Endothelial cell of umbilical vein (primary cell): Measurements from ENCODE around the gene KCNA3. TPM values are rescaled to one million over a fixed set of nuclear protein-coding genes. Genes with fewer than 3 reads are reported as not detected.

Experiments used
- BruUV-seq: library from RNA; stranded (reverse); fragments of 400-500 nt; replicated peaks from 2 replicates; lab custom pipeline; 2021; lab: Mats Ljungman, UMichigan
- CTCF ChIA-PET: fragments of 300-600, 350-600 bp; sonication (Branson Sonifier 250); formaldehyde crosslinking; loops from one replicate; lab custom pipeline; 2021; ENCODE audit warnings: antibody characterized with exemption, inconsistent platforms; lab: Charles Lee
- POLR2A ChIA-PET: fragments of 300-600, 350-600 bp; sonication (Branson Sonifier 250); formaldehyde crosslinking; loops from one replicate; lab custom pipeline; 2021; ENCODE audit warnings: antibody characterized with exemption, inconsistent platforms; lab: Charles Lee
- DNase-seq: peaks from one replicate; pipeline ENCODE4 v3.0.0-alpha.2; 2011; ENCODE audit warnings: low read depth, low spot score
- FAIRE-seq: peaks from 2 replicates; lab custom pipeline; 2011; peaks lifted over from hg19 to GRCh38; lab: Jason Lieb, UNC
- H2AFZ ChIP-seq: 2 replicates; pipeline ENCODE4 v1.6.0; 2012; ENCODE audit warnings: low read depth, low read length, control low read depth, inconsistent platforms
- H3K27ac ChIP-seq: 2 replicates; pipeline ENCODE4 v1.5.1; 2011; ENCODE audit warnings: low read depth, mild to moderate bottlenecking, control low read depth, low read length, moderate library complexity; ENCODE audit not compliant: insufficient read depth
- H3K27me3 ChIP-seq, 2 experiments: 2 replicates each; pipeline versions ENCODE4 v1.6.0 to v1.6.1; 2011; ENCODE audit warnings: low read length in 2 of 2, mixed read lengths in 1 of 2; ENCODE audit not compliant: control insufficient read depth in 2 of 2, insufficient read depth in 2 of 2
- H3K36me3 ChIP-seq, 2 experiments: 2 replicates in 1 of 2; 3 replicates in 1 of 2; pipeline ENCODE4 v1.5.1; 2011; ENCODE audit warnings: low read length in 2 of 2, mild to moderate bottlenecking in 1 of 2, moderate library complexity in 1 of 2; ENCODE audit not compliant: control insufficient read depth in 2 of 2, insufficient read depth in 2 of 2; ENCODE audit errors: extremely low read depth in 1 of 2
- H3K4me1 ChIP-seq: 3 replicates; pipeline ENCODE4 v1.5.1; 2011; ENCODE audit warnings: mild to moderate bottlenecking, low read length; ENCODE audit not compliant: control insufficient read depth, insufficient read depth; ENCODE audit errors: extremely low read depth
- H3K4me2 ChIP-seq: 2 replicates; pipeline ENCODE4 v1.6.1; 2011; ENCODE audit warnings: low read length, control low read depth, mixed read lengths; ENCODE audit not compliant: insufficient read depth
- H3K4me3 ChIP-seq, 3 experiments: fragments of 200-600 bp in 1 of 3; sonication (generic), shearing (Covaris generic) in 1 of 3; replicated peaks in 1 of 3; 2 replicates each; pipeline ENCODE4 v1.5.1; 2011 to 2016; ENCODE audit warnings: control low read depth in 3 of 3, low read length in 3 of 3, mild to moderate bottlenecking in 2 of 3, inconsistent platforms in 1 of 3, low read depth in 1 of 3, moderate library complexity in 1 of 3; ENCODE audit not compliant: insufficient read depth in 1 of 3
- H3K79me2 ChIP-seq: 2 replicates; pipeline ENCODE4 v1.6.0; 2012; ENCODE audit warnings: low read length, inconsistent platforms; ENCODE audit not compliant: control insufficient read depth, insufficient read depth
- H3K9ac ChIP-seq: replicated peaks from 2 replicates; pipeline ENCODE3; 2011; ENCODE audit warnings: low read length, control low read depth; ENCODE audit not compliant: insufficient read depth; ENCODE audit errors: extremely low read depth
- H3K9me1 ChIP-seq: replicated peaks from 3 replicates; pipeline ENCODE4 v1.6.0; 2011; ENCODE audit warnings: mild to moderate bottlenecking, low read length; ENCODE audit not compliant: control insufficient read depth, insufficient read depth; ENCODE audit errors: extremely low read depth
- H3K9me3 ChIP-seq: replicated peaks from 2 replicates; pipeline ENCODE4 v1.5.1; 2012; ENCODE audit warnings: low read length, inconsistent platforms; ENCODE audit not compliant: control insufficient read depth, insufficient read depth
- H4K20me1 ChIP-seq: replicated peaks from 2 replicates; pipeline ENCODE3; 2011; ENCODE audit warnings: mild to moderate bottlenecking, low read length; ENCODE audit not compliant: control insufficient read depth, insufficient read depth; ENCODE audit errors: extremely low read depth
- EZH2 ChIP-seq: IDR thresholded peaks from 2 replicates; pipeline ENCODE4 v1.6.1; 2012; ENCODE audit warnings: borderline replicate concordance, low read depth, mild to moderate bottlenecking, moderate library complexity, low read length, inconsistent platforms; ENCODE audit not compliant: severe bottlenecking
- FOS ChIP-seq: IDR thresholded peaks from 2 replicates; pipeline ENCODE4 v1.6.1; 2011; ENCODE audit warnings: mild to moderate bottlenecking, low read length, moderate library complexity, borderline replicate concordance; ENCODE audit not compliant: insufficient read depth
- GATA2 ChIP-seq: IDR thresholded peaks from 2 replicates; pipeline ENCODE4 v1.7.0; 2011; ENCODE audit warnings: low read depth, mild to moderate bottlenecking, moderate library complexity, mixed read lengths, low read length; ENCODE audit not compliant: insufficient read length, insufficient read depth
- JUN ChIP-seq: IDR thresholded peaks from 2 replicates; pipeline ENCODE4 v1.6.1; 2011; ENCODE audit warnings: borderline replicate concordance, low read depth; ENCODE audit not compliant: insufficient read length, insufficient read depth
- MYC ChIP-seq: IDR thresholded peaks from one replicate; pipeline ENCODE4 v1.6.1; 2011; ENCODE audit warnings: mild to moderate bottlenecking, low read depth, low read length
- POLR2A ChIP-seq: IDR thresholded peaks from 2 replicates; pipeline ENCODE4 v1.6.1; 2012; ENCODE audit warnings: low read depth, mild to moderate bottlenecking, control low read depth, low read length
- POLR2AphosphoS5 ChIP-seq: IDR thresholded peaks from 2 replicates; pipeline ENCODE4 v1.6.1; 2012; ENCODE audit warnings: low read depth, mild to moderate bottlenecking, control low read depth, low read length, moderate library complexity; ENCODE audit not compliant: insufficient read depth
- dilution Hi-C: fragments of 300-500 bp; cut with MboI; formaldehyde crosslinking; loops from one replicate; pipeline ENCODE4 v1.15.0; 2019; ENCODE audit warnings: low sequenced_read_pairs; ENCODE audit not compliant: extremely low pct_ligation_motif_present
- intact Hi-C: fragments of 100-400 bp; cut with micrococcal nuclease; formaldehyde crosslinking; loops from one replicate; pipeline ENCODE4 v1.10.0; 2022
- polyA plus RNA-seq, 4 experiments: library from polyadenylated mRNA; depleted of rRNA in 3 of 4; stranded (reverse) in 3 of 4; unstranded in 1 of 4; fragments of >200 nt; gene quantifications; 2 replicates each; pipeline versions ENCODE4 v1.2.1 to v1.2.3, GENCODE V29; 2011 to 2012; ENCODE audit warnings: missing spikeins in 1 of 4
- total RNA-seq: library from RNA; stranded (reverse); gene quantifications from 2 replicates; pipeline ENCODE4 v1.2.3, GENCODE V29; 2021
- TF ChIP-seq, protein P1 (sequence below): IDR thresholded peaks from 2 replicates; pipeline ENCODE4 v1.6.1; 2011; ENCODE audit not compliant: insufficient read depth, insufficient read length
- TF ChIP-seq, protein P2 (sequence below), 2 donors: IDR thresholded peaks; 1 replicate in 1 of 2; 2 replicates in 1 of 2; pipeline ENCODE4 v1.5.1; 2011; ENCODE audit warnings: low read length in 2 of 2, mild to moderate bottlenecking in 2 of 2, moderate library complexity in 2 of 2, control low read depth in 1 of 2, inconsistent platforms in 1 of 2, low read depth in 1 of 2; ENCODE audit not compliant: insufficient read depth in 1 of 2; ENCODE audit errors: extremely low read depth in 1 of 2

The KCNA3 gene
- total and polyA plus RNA-seq, 2 donors (not counting 3 experiments of a cell fraction or from before 2014, with no cell fraction given): not detected

DNA sequence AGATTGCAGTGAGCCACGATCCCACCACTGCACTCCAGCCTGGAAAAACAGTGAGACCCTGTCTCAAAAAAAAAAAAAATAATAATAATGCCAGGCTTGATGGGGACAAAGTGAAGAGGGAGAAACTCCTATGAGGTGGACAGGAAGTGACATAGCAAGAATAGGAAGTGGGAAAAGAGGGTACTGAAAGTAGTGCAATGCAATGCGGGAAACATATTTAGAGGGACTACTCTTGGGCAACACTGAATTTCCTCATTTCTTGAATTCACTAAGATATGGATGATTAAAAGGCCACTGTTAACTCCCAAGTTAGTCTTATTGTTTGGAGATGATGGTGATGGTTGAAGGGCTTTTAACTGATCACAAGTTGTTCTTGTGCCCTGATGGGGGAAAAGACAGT is 47.0 kb downstream of the KCNA3 start:
- no peak for DNase-seq
- H3K79me2 ChIP-seq: no peaks in the 10 kb centered on the region
- POLR2A ChIA-PET: no interaction called here
- no peak overlapping the region for H3K4me2 ChIP-seq
- H2AFZ ChIP-seq: no peak overlapping the region
- H3K27ac ChIP-seq: no peak overlapping the region
- CTCF ChIA-PET: interaction anchor here (0.7 to 3.2 kb wide), 2 partner anchors 138 to 471 kb away, joined by 3 to 30 read pairs; no protein-coding TSS in a partner anchor
- dilution Hi-C loops: no loop called here
- H3K27me3 ChIP-seq: peaks cover 2% of the 10 kb centered on the region in 2 experiments
- H3K9me3 ChIP-seq: no peaks in the 10 kb centered on the region
- no peaks in the 10 kb centered on the region for H4K20me1 ChIP-seq
- intact Hi-C loops: loop anchor here (10.0 kb wide), 1 partner anchor 367 kb away; no protein-coding TSS in a partner anchor
- H3K4me1 ChIP-seq: no peaks in the 10 kb centered on the region
- no peak overlapping the region for H3K9ac ChIP-seq
- FAIRE-seq: no peak
- TF ChIP-seq FOS: no peak
- TF ChIP-seq, protein P1, sequence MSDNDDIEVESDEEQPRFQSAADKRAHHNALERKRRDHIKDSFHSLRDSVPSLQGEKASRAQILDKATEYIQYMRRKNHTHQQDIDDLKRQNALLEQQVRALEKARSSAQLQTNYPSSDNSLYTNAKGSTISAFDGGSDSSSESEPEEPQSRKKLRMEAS: no peak
- TF ChIP-seq GATA2: no peak
- TF ChIP-seq, protein P2, sequence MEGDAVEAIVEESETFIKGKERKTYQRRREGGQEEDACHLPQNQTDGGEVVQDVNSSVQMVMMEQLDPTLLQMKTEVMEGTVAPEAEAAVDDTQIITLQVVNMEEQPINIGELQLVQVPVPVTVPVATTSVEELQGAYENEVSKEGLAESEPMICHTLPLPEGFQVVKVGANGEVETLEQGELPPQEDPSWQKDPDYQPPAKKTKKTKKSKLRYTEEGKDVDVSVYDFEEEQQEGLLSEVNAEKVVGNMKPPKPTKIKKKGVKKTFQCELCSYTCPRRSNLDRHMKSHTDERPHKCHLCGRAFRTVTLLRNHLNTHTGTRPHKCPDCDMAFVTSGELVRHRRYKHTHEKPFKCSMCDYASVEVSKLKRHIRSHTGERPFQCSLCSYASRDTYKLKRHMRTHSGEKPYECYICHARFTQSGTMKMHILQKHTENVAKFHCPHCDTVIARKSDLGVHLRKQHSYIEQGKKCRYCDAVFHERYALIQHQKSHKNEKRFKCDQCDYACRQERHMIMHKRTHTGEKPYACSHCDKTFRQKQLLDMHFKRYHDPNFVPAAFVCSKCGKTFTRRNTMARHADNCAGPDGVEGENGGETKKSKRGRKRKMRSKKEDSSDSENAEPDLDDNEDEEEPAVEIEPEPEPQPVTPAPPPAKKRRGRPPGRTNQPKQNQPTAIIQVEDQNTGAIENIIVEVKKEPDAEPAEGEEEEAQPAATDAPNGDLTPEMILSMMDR (IDR thresholded peaks at IDR 0.05; ENCODE audit: extremely low read depth in 1 of 2, insufficient read depth in 1 of 2, low read depth in 1 of 2, low read length in 2 of 2): no peak
- TF ChIP-seq POLR2AphosphoS5: no peak
- TF ChIP-seq MYC: no peak
- TF ChIP-seq EZH2: no peak
- no peak for TF ChIP-seq JUN
- no peak for TF ChIP-seq POLR2A
- H3K4me3 ChIP-seq: no peak overlapping the region
- BruUV-seq: no TSS peak
- H3K9me1 ChIP-seq: no peaks in the 10 kb centered on the region
- no peaks in the 10 kb centered on the region for H3K36me3 ChIP-seq
